Muscle of leg (tissue), 11 donors: ENCODE measurements around the gene SNCA. TPM values are rescaled to one million over a fixed set of nuclear protein-coding genes. Genes with fewer than 3 reads are reported as not detected.

Experiments
- DNase-seq: peaks from one replicate; pipeline ENCODE4 v3.0.0; 2013
- H3K27ac ChIP-seq: one replicate; pipeline ENCODE4 v1.5.1; 2013; ENCODE audit warnings: mild to moderate bottlenecking, low read length, control low read depth
- H3K27me3 ChIP-seq: one replicate; pipeline ENCODE4 v1.6.1; 2013; ENCODE audit warnings: low read length; ENCODE audit not compliant: control insufficient read depth, insufficient read depth
- H3K36me3 ChIP-seq: one replicate; pipeline ENCODE4 v1.6.1; 2013; ENCODE audit warnings: low read length; ENCODE audit not compliant: control insufficient read depth, insufficient read depth
- H3K4me1 ChIP-seq: one replicate; pipeline ENCODE4 v1.6.1; 2013; ENCODE audit warnings: low read length; ENCODE audit not compliant: control insufficient read depth, insufficient read depth
- H3K4me3 ChIP-seq: one replicate; pipeline ENCODE4 v1.5.1; 2013; ENCODE audit warnings: low read length, control low read depth
- H3K9me3 ChIP-seq: replicated peaks from 2 replicates; pipeline ENCODE4 v1.6.1; 2013; ENCODE audit warnings: low read depth, low read length; ENCODE audit not compliant: control insufficient read depth
- WGBS: methylation state at CpG from one replicate; pipeline ENCODE4 v1.1.5; 2013; ENCODE audit warnings: missing lambda C conversion rate; ENCODE audit not compliant: insufficient coverage; 5-methylcytosine and 5-hydroxymethylcytosine counted together
- polyA plus RNA-seq, 8 donors: library from polyadenylated mRNA; unstranded; fragments of 120-200 nt; gene quantifications; one replicate each; pipeline versions ENCODE4 v1.2.1 to v1.2.3, GENCODE V29; 2013; ENCODE audit warnings: inconsistent platforms in 1 of 8, low replicate concordance in 1 of 8; ENCODE audit not compliant: insufficient read length in 8 of 8, insufficient read depth in 1 of 8
- total RNA-seq: library from RNA; stranded (reverse); fragments of 120-200 nt; gene quantifications from one replicate; pipeline ENCODE4 v1.2.4, GENCODE V29; 2013

The SNCA gene
- total and polyA plus RNA-seq, 9 donors: 14.2 to 48.7 (median 34.2) TPM

DNA sequence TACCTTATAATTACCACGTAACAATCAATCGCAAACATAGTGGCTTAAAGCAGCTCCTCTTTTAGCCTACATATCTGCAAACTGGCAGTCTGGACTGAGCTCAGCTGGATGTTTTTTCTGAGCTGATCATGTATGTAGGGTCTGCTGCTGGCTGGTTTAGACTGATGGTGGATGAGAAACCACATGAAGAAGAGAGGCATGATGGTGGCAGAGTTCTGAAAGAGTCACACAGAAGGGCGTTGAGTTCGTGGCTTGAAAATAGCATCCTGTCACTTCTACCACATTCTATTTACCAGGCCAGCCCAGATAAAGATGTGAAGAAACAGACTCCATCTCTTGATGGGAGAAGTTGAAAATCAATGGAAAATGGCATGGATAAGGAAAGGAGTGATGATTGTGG is 151.3 kb downstream of the SNCA start:
- no CpG with 5 or more reads among the region's 4 CpGs for WGBS

DNA sequence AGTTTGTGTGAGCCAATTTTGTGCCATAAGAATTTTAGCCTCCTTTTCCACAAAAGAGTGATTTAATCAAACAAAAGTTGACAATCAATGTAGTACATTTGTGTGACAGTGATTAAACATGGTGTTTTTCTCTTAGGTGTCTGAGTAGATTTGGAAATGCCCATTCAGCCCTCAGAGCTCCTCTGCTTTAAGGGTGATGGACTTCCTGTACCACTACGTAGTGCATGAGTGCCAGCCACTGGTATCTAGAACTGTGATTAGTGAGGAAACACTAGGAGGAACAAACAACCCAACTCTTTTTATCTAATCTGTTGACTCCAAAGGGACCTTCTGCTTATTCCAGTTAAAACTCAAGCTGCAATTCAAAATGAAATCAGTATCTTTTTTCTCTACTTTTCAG is 151.7 kb downstream of the SNCA start:
- WGBS: no CpG with 5 or more reads among the region's 1 CpG

More for the DNA sequence above, 151.3 kb downstream of the SNCA start:
- Histone ChIP-seq H3K36me3 (no peaks in the 10 kb centered on the region), H3K9me3 (no peaks in the 10 kb centered on the region), H3K4me1 (no peaks in the 10 kb centered on the region), H3K27ac (no peak overlapping the region), H3K27me3 (no peaks in the 10 kb centered on the region), H3K4me3 (no peak overlapping the region)
- DNase-seq: no peak

DNA sequence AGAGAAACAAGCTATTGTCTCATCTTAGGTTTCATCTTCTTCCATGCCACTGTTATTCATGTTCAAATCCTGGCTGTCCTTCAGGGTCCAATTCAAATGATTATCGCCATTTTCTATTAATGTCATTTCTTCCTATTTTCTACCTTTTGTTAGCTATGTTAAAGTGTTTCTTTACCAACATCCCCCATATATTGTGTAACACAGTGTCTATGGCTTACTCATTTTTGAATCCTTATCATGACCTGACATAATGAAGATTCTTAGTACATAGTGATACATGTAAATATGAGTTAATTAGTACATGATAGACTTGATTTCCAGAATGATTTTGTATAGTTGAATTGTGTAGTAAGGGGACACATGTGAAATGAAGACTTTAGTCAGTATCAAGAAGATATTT is 152.4 kb downstream of the SNCA start:
- Histone ChIP-seq H3K9me3 (no peaks in the 10 kb centered on the region), H3K36me3 (no peaks in the 10 kb centered on the region), H3K27ac (no peak overlapping the region), H3K27me3 (no peaks in the 10 kb centered on the region), H3K4me3 (no peak overlapping the region), H3K4me1 (no peaks in the 10 kb centered on the region)
- DNase-seq: no peak
- no CpG with 5 or more reads among the region's 1 CpG for WGBS

More for the DNA sequence above, 151.7 kb downstream of the SNCA start:
- no peak overlapping the region for H3K4me3 ChIP-seq
- no peaks in the 10 kb centered on the region for H3K27me3 ChIP-seq
- no peaks in the 10 kb centered on the region for H3K4me1 ChIP-seq
- H3K27ac ChIP-seq: no peak overlapping the region
- no peaks in the 10 kb centered on the region for H3K36me3 ChIP-seq
- no peaks in the 10 kb centered on the region for H3K9me3 ChIP-seq
- DNase-seq: no peak

DNA sequence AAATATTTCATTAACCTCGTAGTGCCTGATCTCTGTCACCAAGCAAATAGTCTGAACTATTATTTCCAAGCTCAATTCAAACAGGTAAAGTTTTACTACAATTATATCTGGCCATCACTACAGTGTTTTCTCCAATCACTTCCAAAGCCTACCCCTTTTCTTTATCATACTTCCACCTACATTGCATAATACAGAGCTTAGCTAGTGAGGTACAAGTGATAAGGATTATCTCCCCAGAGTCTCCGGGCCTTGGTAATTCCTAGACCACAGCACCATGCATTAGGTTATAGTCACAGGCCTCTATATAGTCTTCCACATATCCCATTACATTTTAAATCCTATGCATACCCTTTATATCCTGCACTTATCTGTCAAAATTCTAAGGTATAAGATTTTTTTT is 154.2 kb downstream of the SNCA start:
- DNase-seq: no peak
- Histone ChIP-seq H3K4me3 (no peak overlapping the region), H3K36me3 (no peaks in the 10 kb centered on the region), H3K4me1 (no peaks in the 10 kb centered on the region), H3K27me3 (no peaks in the 10 kb centered on the region), H3K9me3 (no peaks in the 10 kb centered on the region), H3K27ac (no peak overlapping the region)
- 86% methylated on average over 1 of the region's 2 CpGs for WGBS

DNA sequence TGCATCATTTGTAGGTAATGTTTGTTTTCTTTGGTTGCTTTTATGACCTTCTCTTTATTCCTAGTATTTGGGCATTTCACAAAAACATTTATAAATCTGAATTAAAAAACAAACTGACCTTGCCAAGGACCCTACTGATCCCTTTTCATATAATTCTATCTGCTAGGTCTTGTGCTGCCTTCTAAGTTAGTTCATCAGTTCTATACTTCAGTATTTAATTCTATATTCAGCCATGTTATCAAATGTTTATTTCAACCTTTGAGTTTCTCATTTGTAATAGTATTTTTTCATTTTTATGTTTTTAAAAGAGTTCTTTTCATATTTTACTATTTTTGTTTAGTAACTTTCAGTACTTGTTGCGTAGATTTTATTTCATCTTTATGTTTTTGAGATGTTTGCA is 155.3 kb downstream of the SNCA start:
- no CpG with 5 or more reads among the region's 1 CpG for whole genome bisulfite sequencing
- no peaks in the 10 kb centered on the region for H3K4me1 ChIP-seq
- H3K27me3 ChIP-seq: no peaks in the 10 kb centered on the region
- no peaks in the 10 kb centered on the region for H3K36me3 ChIP-seq
- H3K9me3 ChIP-seq: no peaks in the 10 kb centered on the region
- DNase-seq: no peak
- no peak overlapping the region for H3K27ac ChIP-seq
- no peak overlapping the region for H3K4me3 ChIP-seq

DNA sequence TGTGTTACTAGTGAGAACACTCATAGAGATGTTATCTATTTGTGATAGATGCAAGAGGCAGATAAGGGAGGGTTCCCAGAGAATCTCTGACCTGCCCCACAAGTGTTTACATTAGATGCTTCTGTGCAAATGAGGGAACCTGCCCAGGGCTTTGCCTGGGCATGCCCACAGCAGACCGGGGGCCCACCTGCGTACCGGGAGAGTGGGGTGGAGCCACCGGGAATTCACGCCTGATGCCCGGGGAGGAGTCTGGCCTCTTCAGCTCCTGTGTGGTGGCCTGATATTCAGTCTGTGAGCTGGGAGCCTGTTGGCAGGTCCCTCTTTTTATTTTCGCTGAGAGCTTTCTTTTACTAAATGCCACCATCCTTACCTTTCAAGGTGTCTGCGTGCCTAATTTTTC is 155.7 kb downstream of the SNCA start:
- Histone ChIP-seq H3K36me3 (no peaks in the 10 kb centered on the region), H3K9me3 (no peaks in the 10 kb centered on the region), H3K27me3 (no peaks in the 10 kb centered on the region), H3K4me3 (no peak overlapping the region), H3K4me1 (no peaks in the 10 kb centered on the region), H3K27ac (no peak overlapping the region)
- WGBS: 86% methylated on average over 2 of the region's 8 CpGs
- DNase-seq: no peak

DNA sequence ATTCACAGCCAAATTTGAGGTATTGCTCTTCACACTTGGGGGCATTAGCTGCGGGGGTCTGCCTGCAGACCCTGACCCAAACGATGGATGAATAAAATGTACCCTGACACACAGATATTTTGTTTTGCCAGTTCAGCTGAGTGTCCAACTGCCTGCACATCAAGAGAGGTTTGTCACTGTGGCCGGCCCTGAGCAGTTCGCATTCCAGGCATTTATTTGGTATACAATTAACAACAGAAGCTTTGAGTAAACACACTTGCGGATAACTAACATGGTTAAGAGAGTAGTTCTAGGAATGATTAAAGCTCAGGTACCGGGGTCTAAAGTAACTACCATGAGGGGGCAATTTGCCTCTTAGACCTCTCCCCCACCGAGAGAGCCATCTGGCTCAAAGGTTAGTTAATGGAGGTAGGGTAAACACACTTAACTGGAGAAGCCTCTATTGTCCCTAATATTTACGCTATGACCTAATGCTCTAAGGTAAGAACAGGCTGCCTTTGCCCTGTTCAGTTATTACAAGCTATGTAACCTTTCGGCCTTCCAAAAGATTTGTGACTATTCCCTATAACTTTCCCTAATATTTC is 162.0 kb downstream of the SNCA start:
- Histone ChIP-seq H3K9me3 (no peaks in the 10 kb centered on the region), H3K36me3 (no peaks in the 10 kb centered on the region), H3K27ac (no peak overlapping the region), H3K4me3 (no peak overlapping the region), H3K27me3 (no peaks in the 10 kb centered on the region), H3K4me1 (no peaks in the 10 kb centered on the region)
- 65% methylated on average over 2 of the region's 9 CpGs for WGBS
- DNase-seq: no peak

Other genes starting within 250 kb of the SNCA start
- 6.8 TPM for gene MMRN1, start 57.7 kb upstream of the SNCA start, total RNA-seq
- gene MMRN1, start 57.7 kb upstream of the SNCA start, polyA plus RNA-seq: 1 to 10 TPM; 1.4 to 8.8 (median 6.3) TPM